IMR-90 (cell line): ENCODE data around the gene SLC6A4. TPM values are rescaled to one million over a fixed set of nuclear protein-coding genes. Genes with fewer than 3 reads are reported as not detected.

Source experiments
- ATAC-seq: fragments of 200-7000 bp; cut with Tn5 transposase; 2 replicates; pipeline ENCODE4 v1.9.1; 2020; ENCODE audit warnings: low read depth, mild to moderate bottlenecking, moderate library complexity
- BruUV-seq: library from RNA; stranded (reverse); fragments of 400-500 nt; replicated peaks from 2 replicates; lab custom pipeline; 2021; lab: Mats Ljungman, UMichigan
- CTCF ChIA-PET: fragments of 300-600 bp; formaldehyde crosslinking; extraction: SDS; loops from one replicate; lab custom pipeline; 2021; ENCODE audit warnings: antibody characterized with exemption; lab: Yijun Ruan, JAX
- POLR2A ChIA-PET: fragments of 300-600 bp; sonication (Branson Sonifier 250); formaldehyde crosslinking; loops from one replicate; lab custom pipeline; 2022; ENCODE audit warnings: antibody characterized with exemption; ENCODE audit not compliant: unreplicated experiment; lab: Charles Lee
- DNase-seq: peaks from one replicate; pipeline ENCODE4 v3.0.0; 2013
- H2AFZ ChIP-seq: replicated peaks from 2 replicates; pipeline ENCODE3; 2013; ENCODE audit warnings: low read length, mild to moderate bottlenecking; ENCODE audit not compliant: poor library complexity
- H2AK5ac ChIP-seq: 2 replicates; pipeline ENCODE4 v1.6.1; 2013; ENCODE audit warnings: low read depth, low read length, inconsistent platforms
- H2AK9ac ChIP-seq: replicated peaks from 2 replicates; pipeline ENCODE3; 2013; ENCODE audit warnings: mild to moderate bottlenecking, low read depth, low read length, moderate library complexity; ENCODE audit not compliant: poor library complexity
- H2BK120ac ChIP-seq: 2 replicates; pipeline ENCODE4 v1.6.1; 2013; ENCODE audit warnings: low read depth, low read length, inconsistent platforms
- H2BK15ac ChIP-seq: 3 replicates; pipeline ENCODE4 v1.6.1; 2013; ENCODE audit warnings: low read depth, low read length, inconsistent platforms
- H2BK20ac ChIP-seq: 2 replicates; pipeline ENCODE4 v1.6.1; 2013; ENCODE audit warnings: low read depth, mild to moderate bottlenecking, inconsistent platforms, low read length, moderate library complexity
- H2BK5ac ChIP-seq: 2 replicates; pipeline ENCODE4 v1.6.1; 2013; ENCODE audit warnings: mild to moderate bottlenecking, low read depth, low read length, inconsistent platforms; ENCODE audit not compliant: poor library complexity, severe bottlenecking
- H3K14ac ChIP-seq: replicated peaks from 2 replicates; pipeline ENCODE4 v1.6.1; 2013; ENCODE audit warnings: low read depth, low read length, inconsistent platforms
- H3K18ac ChIP-seq: 2 replicates; pipeline ENCODE4 v1.6.1; 2013; ENCODE audit warnings: low read depth, low read length, control low read depth
- H3K23ac ChIP-seq: 2 replicates; pipeline ENCODE4 v1.6.1; 2013; ENCODE audit warnings: low read depth, low read length, inconsistent platforms
- H3K27ac ChIP-seq: 2 replicates; pipeline ENCODE4 v1.5.1; 2013; ENCODE audit warnings: mild to moderate bottlenecking, control low read depth, low read length; ENCODE audit not compliant: insufficient read depth
- H3K27me3 ChIP-seq: 2 replicates; pipeline ENCODE4 v1.6.1; 2013; ENCODE audit warnings: low read length; ENCODE audit not compliant: control insufficient read depth, insufficient read depth
- H3K36me3 ChIP-seq: 2 replicates; pipeline ENCODE4 v1.6.1; 2013; ENCODE audit warnings: low read length, mixed read lengths; ENCODE audit not compliant: control insufficient read depth, insufficient read depth
- H3K4ac ChIP-seq: 2 replicates; pipeline ENCODE4 v1.6.1; 2013; ENCODE audit warnings: low read depth, low read length, inconsistent platforms
- H3K4me1 ChIP-seq: 2 replicates; pipeline ENCODE4 v1.6.1; 2013; ENCODE audit warnings: low read length, mixed read lengths; ENCODE audit not compliant: control insufficient read depth, insufficient read depth
- H3K4me2 ChIP-seq: 2 replicates; pipeline ENCODE4 v1.6.1; 2013; ENCODE audit warnings: low read depth, mild to moderate bottlenecking, control low read depth, low read length, moderate library complexity
- H3K4me3 ChIP-seq: 2 replicates; pipeline ENCODE4 v1.5.1; 2013; ENCODE audit warnings: low read depth, mild to moderate bottlenecking, control low read depth, low read length, moderate library complexity; ENCODE audit not compliant: insufficient read depth
- H3K56ac ChIP-seq: 2 replicates; pipeline ENCODE4 v1.6.1; 2013; ENCODE audit warnings: low read length, inconsistent platforms; ENCODE audit not compliant: insufficient read depth; ENCODE audit errors: extremely low read depth
- H3K79me1 ChIP-seq, 2 experiments: 2 replicates each; pipeline ENCODE4 v1.6.1; 2013; ENCODE audit warnings: low read length in 2 of 2, inconsistent platforms in 1 of 2, low read depth in 1 of 2
- H3K9ac ChIP-seq: 2 replicates; pipeline ENCODE4 v1.6.1; 2013; ENCODE audit warnings: low read depth, low read length, control low read depth
- H3K9me1 ChIP-seq: 2 replicates; pipeline ENCODE4 v1.6.1; 2013; ENCODE audit warnings: low read length, inconsistent platforms; ENCODE audit not compliant: insufficient read depth
- H3K9me3 ChIP-seq: 2 replicates; pipeline ENCODE4 v1.6.1; 2013; ENCODE audit warnings: low read length; ENCODE audit not compliant: control insufficient read depth, insufficient read depth
- H4K20me1 ChIP-seq: 2 replicates; pipeline ENCODE4 v1.6.1; 2013; ENCODE audit warnings: low read length, inconsistent platforms; ENCODE audit not compliant: insufficient read depth
- H4K5ac ChIP-seq: 2 replicates; pipeline ENCODE4 v1.6.1; 2013; ENCODE audit warnings: mild to moderate bottlenecking, low read depth, low read length, control low read depth
- H4K8ac ChIP-seq, 2 experiments: 2 replicates each; pipeline ENCODE4 v1.6.1; 2013; ENCODE audit warnings: low read depth in 2 of 2, low read length in 2 of 2, control low read depth in 1 of 2, inconsistent platforms in 1 of 2
- H4K91ac ChIP-seq: 2 replicates; pipeline ENCODE4 v1.6.1; 2013; ENCODE audit warnings: low read depth, low read length, inconsistent platforms; ENCODE audit not compliant: insufficient read depth
- BHLHE40 ChIP-seq: fragments of 150-350 bp; IDR thresholded peaks from 2 replicates; pipeline ENCODE4 v1.6.1; 2016; ENCODE audit warnings: mild to moderate bottlenecking, low read depth, low read length
- CEBPB ChIP-seq: IDR thresholded peaks from 2 replicates; pipeline ENCODE4 v1.6.1; 2012; ENCODE audit warnings: low read depth, low read length, improper control_type of control experiment
- CHD1 ChIP-seq: IDR thresholded peaks from 2 replicates; pipeline ENCODE4 v1.6.1; 2012; ENCODE audit warnings: low read depth, low read length, improper control_type of control experiment
- FOS ChIP-seq: fragments of 150-350 bp; IDR thresholded peaks from 2 replicates; pipeline ENCODE4 v1.6.1; 2016; ENCODE audit warnings: low read depth, low read length
- MAFK ChIP-seq: IDR thresholded peaks from 2 replicates; pipeline ENCODE4 v1.6.1; 2012; ENCODE audit warnings: low read depth, low read length, improper control_type of control experiment
- MAZ ChIP-seq: IDR thresholded peaks from 2 replicates; pipeline ENCODE4 v1.6.1; 2012; ENCODE audit warnings: low read depth, mild to moderate bottlenecking, low read length, improper control_type of control experiment, moderate library complexity, borderline replicate concordance
- MXI1 ChIP-seq: IDR thresholded peaks from 2 replicates; pipeline ENCODE4 v1.6.1; 2012; ENCODE audit warnings: low read depth, mild to moderate bottlenecking, low read length, moderate library complexity, borderline replicate concordance
- NFE2L2 ChIP-seq: fragments of 150-350 bp; IDR thresholded peaks from 2 replicates; pipeline ENCODE4 v1.6.1; 2016; ENCODE audit warnings: low read depth, mild to moderate bottlenecking, low read length
- POLR2A ChIP-seq: IDR thresholded peaks from 2 replicates; pipeline ENCODE4 v1.6.1; 2012; ENCODE audit warnings: mild to moderate bottlenecking, low read depth, low read length
- RAD21 ChIP-seq: IDR thresholded peaks from 2 replicates; pipeline ENCODE4 v1.6.1; 2012; ENCODE audit warnings: low read length, improper control_type of control experiment
- RCOR1 ChIP-seq: IDR thresholded peaks from 2 replicates; pipeline ENCODE4 v1.6.1; 2012; ENCODE audit warnings: mild to moderate bottlenecking, low read length, improper control_type of control experiment; ENCODE audit not compliant: insufficient replicate concordance
- RFX5 ChIP-seq: IDR thresholded peaks from 2 replicates; pipeline ENCODE4 v1.8.0; 2012; ENCODE audit warnings: low read depth, mild to moderate bottlenecking, low read length, moderate library complexity
- SMC3 ChIP-seq: fragments of 150-350 bp; IDR thresholded peaks from 2 replicates; pipeline ENCODE4 v1.6.1; 2016; ENCODE audit warnings: low read depth, mild to moderate bottlenecking, antibody characterized with exemption, low read length, moderate library complexity
- WGBS, 2 experiments: methylation state at CpG; one replicate each; pipeline versions ENCODE4 v1.1.5 to v1.1.7; 2013; ENCODE audit warnings: missing lambda C conversion rate in 2 of 2; ENCODE audit not compliant: insufficient read length in 1 of 2; ENCODE audit errors: extremely low coverage in 2 of 2; 5-methylcytosine and 5-hydroxymethylcytosine counted together
- dilution Hi-C: fragments of 300-500 bp; cut with HindIII; formaldehyde crosslinking; loops from one replicate; pipeline ENCODE4 v1.14.3; 2018; ENCODE audit warnings: low sequenced_read_pairs; ENCODE audit not compliant: unreplicated experiment
- in situ Hi-C: fragments of 300-500 bp; cut with MboI; formaldehyde crosslinking; loops from 3 replicates; pipeline ENCODE4 v1.14.3; 2019; ENCODE audit warnings: low sequenced_read_pairs, inconsistent platforms, mixed read lengths
- intact Hi-C: fragments of 100-400 bp; cut with micrococcal nuclease; formaldehyde crosslinking; loops from 2 replicates; pipeline ENCODE4 v1.10.0; 2022
- polyA plus RNA-seq, 3 experiments: library from polyadenylated mRNA; depleted of rRNA; stranded (reverse); fragments of >200 nt; gene quantifications; 2 replicates each; pipeline ENCODE4 v1.2.3, GENCODE V29; 2012; ENCODE audit warnings: low replicate concordance in 1 of 3
- total RNA-seq: library from RNA; depleted of rRNA; stranded (reverse); fragments of >200 nt; gene quantifications from 2 replicates; pipeline ENCODE4 v1.2.3, GENCODE V29; 2012
- TF ChIP-seq, protein P1 (sequence below): fragments of 150-350 bp; IDR thresholded peaks from 2 replicates; pipeline ENCODE4 v1.6.1; 2016; ENCODE audit warnings: low read depth, mild to moderate bottlenecking, low read length, moderate library complexity, borderline replicate concordance
- TF ChIP-seq, protein P2 (sequence below): fragments of 150-350 bp; IDR thresholded peaks from 2 replicates; pipeline ENCODE4 v1.6.1; 2017; ENCODE audit warnings: mild to moderate bottlenecking, antibody characterized with exemption, low read length, low read depth
- TF ChIP-seq, protein P3 (sequence below): conservative IDR thresholded peaks from 2 replicates; pipeline ENCODE4 v1.5.1; 2012; ENCODE audit warnings: mild to moderate bottlenecking, low read depth, low read length, improper control_type of control experiment

The SLC6A4 gene
- total and polyA plus RNA-seq, 2 of the 4 experiments (the other 2 are of a cell fraction) = under 0.01 TPM; not detected in 1

DNA sequence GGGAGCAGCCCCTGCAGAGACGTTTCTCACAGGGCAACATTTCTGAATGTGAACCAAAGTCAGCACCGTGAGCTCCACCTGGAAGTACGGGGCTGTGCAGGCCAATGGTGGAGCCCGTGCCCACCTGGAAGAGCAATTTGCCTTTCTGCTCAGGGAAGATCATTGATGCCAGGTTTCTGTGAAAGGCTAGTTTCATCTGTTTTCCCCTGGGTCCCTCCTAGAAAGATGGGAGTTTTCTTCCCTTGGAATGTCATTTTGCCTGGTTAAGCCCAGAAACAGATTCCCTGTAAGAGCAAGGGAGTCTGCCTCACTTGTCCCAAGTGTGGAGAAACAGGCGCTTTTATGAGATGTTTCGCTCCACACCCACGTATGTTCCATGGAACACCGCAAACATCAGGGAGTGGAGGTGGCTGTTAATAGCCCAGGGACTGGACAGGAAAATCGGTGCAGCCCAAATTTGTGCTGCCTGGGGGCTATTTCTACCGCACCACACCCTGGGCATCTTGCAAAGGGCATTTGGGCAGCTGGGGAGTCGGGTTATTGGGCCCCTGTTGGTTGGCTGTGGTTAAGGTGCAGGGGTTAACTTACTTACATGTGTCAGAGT is 2.6 kb downstream of the SLC6A4 start:
- DNase-seq (no peak), ATAC-seq (no peak)
- H3K4me3 ChIP-seq = no peak overlapping the region
- no peak overlapping the region for H3K18ac ChIP-seq
- H4K5ac ChIP-seq = no peak overlapping the region
- H2AK5ac ChIP-seq = no peak overlapping the region
- H3K9me3 ChIP-seq = no peaks in the 10 kb centered on the region; the same call in 1 of the 2 replicates
- H3K27ac ChIP-seq = no peak overlapping the region
- H3K4me2 ChIP-seq = no peak overlapping the region
- no TSS peak for BruUV-seq
- H3K79me1 ChIP-seq = no peaks in the 10 kb centered on the region
- dilution Hi-C loops (no loop called here), intact Hi-C loops (no loop called here), in situ Hi-C loops (no loop called here)
- no peaks in the 10 kb centered on the region for H4K20me1 ChIP-seq
- TF ChIP-seq FOS (no peak), CHD1 (no peak), POLR2A (no peak), RAD21 (no peak), MAZ (no peak), CEBPB (no peak), MXI1 (no peak), SMC3 (no peak), RCOR1 (no peak), NFE2L2 (no peak), MAFK (no peak), BHLHE40 (no peak), RFX5 (no peak)
- TF ChIP-seq, protein P1, sequence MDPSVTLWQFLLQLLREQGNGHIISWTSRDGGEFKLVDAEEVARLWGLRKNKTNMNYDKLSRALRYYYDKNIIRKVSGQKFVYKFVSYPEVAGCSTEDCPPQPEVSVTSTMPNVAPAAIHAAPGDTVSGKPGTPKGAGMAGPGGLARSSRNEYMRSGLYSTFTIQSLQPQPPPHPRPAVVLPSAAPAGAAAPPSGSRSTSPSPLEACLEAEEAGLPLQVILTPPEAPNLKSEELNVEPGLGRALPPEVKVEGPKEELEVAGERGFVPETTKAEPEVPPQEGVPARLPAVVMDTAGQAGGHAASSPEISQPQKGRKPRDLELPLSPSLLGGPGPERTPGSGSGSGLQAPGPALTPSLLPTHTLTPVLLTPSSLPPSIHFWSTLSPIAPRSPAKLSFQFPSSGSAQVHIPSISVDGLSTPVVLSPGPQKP = no peak
- TF ChIP-seq, protein P2, sequence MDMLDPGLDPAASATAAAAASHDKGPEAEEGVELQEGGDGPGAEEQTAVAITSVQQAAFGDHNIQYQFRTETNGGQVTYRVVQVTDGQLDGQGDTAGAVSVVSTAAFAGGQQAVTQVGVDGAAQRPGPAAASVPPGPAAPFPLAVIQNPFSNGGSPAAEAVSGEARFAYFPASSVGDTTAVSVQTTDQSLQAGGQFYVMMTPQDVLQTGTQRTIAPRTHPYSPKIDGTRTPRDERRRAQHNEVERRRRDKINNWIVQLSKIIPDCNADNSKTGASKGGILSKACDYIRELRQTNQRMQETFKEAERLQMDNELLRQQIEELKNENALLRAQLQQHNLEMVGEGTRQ = no peak
- TF ChIP-seq, protein P3, sequence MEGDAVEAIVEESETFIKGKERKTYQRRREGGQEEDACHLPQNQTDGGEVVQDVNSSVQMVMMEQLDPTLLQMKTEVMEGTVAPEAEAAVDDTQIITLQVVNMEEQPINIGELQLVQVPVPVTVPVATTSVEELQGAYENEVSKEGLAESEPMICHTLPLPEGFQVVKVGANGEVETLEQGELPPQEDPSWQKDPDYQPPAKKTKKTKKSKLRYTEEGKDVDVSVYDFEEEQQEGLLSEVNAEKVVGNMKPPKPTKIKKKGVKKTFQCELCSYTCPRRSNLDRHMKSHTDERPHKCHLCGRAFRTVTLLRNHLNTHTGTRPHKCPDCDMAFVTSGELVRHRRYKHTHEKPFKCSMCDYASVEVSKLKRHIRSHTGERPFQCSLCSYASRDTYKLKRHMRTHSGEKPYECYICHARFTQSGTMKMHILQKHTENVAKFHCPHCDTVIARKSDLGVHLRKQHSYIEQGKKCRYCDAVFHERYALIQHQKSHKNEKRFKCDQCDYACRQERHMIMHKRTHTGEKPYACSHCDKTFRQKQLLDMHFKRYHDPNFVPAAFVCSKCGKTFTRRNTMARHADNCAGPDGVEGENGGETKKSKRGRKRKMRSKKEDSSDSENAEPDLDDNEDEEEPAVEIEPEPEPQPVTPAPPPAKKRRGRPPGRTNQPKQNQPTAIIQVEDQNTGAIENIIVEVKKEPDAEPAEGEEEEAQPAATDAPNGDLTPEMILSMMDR = no peak
- peaks cover 4% of the 10 kb centered on the region; the same call in 1 of the 2 replicates for H3K4me1 ChIP-seq
- no peak overlapping the region for H2AK9ac ChIP-seq
- H3K9me1 ChIP-seq = no peaks in the 10 kb centered on the region
- H3K27me3 ChIP-seq = peaks cover 77% of the 10 kb centered on the region
- H3K23ac ChIP-seq = no peak overlapping the region
- no peak overlapping the region for H4K8ac ChIP-seq
- H2BK20ac ChIP-seq = no peak overlapping the region
- no peak overlapping the region for H3K9ac ChIP-seq
- no peaks in the 10 kb centered on the region for H3K36me3 ChIP-seq
- no peak overlapping the region for H2BK120ac ChIP-seq
- H3K56ac ChIP-seq = no peak overlapping the region
- no peak overlapping the region for H4K91ac ChIP-seq
- no peak overlapping the region for H2BK15ac ChIP-seq
- CTCF ChIA-PET = no interaction called here
- 76% methylated on average over 5 of the region's 11 CpGs; no CpG with 5 or more reads in 1 of the 2 experiments for WGBS, 2 experiments
- no peak overlapping the region for H3K4ac ChIP-seq
- no peak overlapping the region for H2BK5ac ChIP-seq
- H2AFZ ChIP-seq = no peak overlapping the region
- POLR2A ChIA-PET = no interaction called here
- no peak overlapping the region for H3K14ac ChIP-seq
